NCI-H128 (cell line): ENCODE measurements around the gene TSC22D1.
A peak's percentile ranks its signal among the peaks of the same experiment; 100 is the strongest.
"Not testable (repeated sequence)": the region's sequence is repeated elsewhere in the genome, so short reads cannot be mapped to it uniquely, and the experiment has no call there.

ENCODE experiments used
- DNase-seq: peaks from one replicate; lab custom pipeline; 2025; ENCODE audit not compliant: unreplicated experiment; lab: John Stamatoyannopoulos, UW

Gene TSC22D1

DNA sequence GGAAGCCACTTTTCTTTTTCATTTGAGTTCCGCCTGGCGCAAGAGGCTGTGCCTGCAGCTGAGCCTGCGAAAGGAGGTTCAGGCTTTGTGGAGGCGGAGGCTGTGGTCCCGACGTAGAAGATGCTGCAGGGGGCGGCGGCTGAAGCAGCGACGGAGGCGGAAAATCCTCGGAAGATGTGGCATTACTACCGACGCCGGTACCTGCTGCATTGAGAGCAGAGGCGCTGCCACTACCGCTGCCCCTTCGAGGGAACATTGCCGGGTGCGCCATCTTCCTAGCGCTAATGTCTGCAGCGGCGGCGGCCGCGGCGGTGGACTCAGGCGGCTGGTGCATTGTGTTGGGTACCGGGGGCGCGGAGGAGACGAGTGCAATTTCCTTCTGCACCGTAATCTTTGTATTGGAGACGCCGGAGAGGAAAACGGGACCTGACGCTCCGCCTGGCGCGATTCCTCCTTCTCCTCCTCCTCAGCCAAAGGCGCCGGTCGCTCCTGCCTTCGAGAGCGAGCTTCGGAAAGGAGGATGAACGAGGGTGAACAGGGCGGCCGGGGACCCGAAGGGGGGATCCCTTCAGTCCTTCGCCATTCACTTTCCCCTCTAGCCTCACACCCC, at the start of gene TSC22D1:
TSS of gene TSC22D1 (minus strand) at position 590 of the 610 bp plus-strand sequence. CDS start at position 334, 256 bp downstream.
- peak; percentile 18 for DNase-seq

DNA sequence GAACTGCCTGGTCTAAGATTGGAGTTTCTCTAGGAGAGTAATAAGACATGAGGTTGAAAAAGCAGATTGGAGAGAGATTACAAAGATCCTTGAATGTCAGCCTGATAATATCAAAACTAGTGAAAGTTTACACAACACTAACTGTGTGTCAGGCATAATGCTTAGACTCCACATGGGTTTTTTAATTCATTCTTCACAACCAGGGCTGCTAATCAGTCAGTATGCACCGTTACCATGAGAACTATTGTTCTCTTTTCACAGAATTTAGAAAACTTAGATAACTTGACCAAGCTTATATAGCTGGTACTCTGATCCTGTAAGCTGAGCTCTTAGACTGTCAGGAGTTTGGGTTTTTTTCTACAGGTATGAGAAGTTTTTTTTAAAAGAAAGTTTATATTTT, 46.6 kb upstream of the TSC22D1 start:
- no peak for DNase-seq

DNA sequence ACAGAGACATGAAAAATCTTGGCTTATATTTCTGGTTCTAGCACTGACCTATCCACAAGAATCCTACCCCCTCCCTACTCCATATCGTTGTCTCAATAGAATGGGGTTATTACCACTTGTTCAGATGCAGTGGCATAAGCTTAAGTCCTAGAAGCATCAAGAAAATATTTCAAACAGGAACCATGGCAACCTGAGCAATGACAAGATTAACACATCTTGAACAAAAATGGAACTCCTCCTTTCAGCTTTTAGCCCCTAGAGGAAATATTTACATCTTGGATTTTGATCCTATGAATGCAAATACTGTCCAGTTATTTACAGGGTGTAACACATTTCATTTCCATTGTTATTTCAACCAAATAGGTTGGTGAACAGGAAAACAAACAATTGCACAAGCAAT, 46.1 kb upstream of the TSC22D1 start:
- no peak for DNase-seq

DNA sequence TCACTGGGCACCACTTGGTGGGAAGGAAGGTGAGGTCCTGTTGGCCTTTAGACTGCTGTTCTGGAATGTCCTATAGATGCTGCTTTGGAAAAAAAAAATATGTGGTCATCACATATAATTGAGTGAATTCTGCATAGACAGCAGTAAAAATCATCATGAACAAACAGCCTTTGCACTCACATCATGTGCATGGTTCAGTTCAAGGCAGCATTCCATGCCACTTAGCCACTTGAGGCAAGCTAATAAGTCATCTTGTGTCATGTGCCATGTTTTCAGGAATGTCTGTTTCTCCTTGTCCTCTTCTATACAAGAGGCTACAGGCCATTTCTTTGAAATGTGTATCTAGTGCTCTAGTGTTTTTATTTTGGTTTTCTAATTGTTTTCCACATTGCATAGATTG, 43.9 kb upstream of the TSC22D1 start:
- no peak for DNase-seq

DNA sequence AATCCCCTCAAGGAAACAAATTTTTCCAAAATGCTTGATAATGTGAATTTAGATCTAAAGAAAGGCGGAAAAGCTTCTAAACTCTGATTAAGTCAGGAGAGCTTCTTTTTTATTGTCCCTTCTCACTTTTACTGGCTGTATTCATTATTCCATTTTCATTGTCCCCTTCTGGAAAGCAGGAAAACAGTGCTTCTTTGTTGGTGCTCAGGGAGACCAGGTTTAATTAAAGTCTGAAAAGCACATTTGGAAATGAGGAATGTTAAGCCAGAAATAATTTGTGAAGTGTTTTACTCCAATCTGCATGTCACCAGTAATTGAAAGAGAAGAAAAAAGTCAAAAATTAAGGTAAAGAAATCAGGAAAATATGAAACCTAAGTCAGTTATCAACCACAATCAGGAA, 43.5 kb upstream of the TSC22D1 start:
- no peak for DNase-seq

DNA sequence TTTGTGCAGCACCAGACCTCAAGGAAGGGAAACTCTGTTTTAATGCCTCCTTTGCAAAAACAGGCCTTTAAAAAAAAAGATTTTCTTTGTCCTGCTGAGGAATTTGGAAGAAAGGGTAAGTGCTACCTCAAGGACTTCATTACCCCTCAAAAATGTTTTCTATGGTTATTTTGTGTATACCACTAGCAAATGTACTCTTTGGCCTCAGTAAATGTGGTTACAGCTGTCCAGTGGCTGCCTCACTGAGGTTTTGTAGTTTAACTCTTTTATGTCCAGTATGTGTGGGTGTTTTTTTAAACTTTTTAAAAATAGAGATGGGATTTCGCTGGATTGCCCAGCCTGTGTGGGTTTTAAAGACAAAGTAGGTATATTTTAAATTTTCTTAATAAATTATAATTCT, 42.2 kb upstream of the TSC22D1 start:
- DNase-seq = no peak

DNA sequence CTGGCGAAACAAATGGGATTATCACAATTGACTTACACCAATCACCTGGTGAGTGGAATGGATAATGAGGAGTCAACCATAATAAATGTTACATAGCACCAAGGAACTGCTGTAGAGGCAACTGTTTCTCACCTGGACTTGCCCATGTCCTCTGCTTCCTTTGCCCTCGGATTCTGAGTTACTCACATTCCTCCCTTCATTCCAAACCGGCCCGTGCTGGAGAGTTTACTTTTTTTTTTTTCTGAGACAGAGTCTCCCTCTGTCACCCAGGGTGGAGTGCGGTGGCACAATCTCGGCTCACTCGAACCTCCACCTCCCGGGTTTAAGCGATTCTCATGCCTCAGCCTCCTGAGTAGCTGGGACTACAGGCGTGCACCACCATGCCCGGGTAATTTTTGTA, 41.5 kb upstream of the TSC22D1 start:
- DNase-seq = no peak

DNA sequence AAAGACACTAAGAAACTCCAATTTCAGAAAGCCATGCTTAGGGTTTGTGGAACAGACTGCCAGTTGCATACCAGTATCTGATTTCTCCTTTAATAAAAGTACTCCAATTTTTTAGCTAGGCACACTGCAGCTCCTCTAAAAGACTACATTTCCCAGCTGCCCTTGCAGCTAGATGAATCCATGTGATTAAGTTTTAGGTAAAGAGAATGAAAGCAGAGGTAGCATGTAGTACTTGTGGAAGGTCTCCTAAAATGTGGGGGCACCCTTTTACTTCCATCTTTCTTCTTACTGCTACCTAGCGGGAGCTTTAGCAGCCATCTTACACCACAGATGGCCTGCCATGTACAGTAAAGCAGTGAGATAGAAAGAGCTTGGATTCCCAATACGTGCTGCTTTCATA, 33.0 kb upstream of the TSC22D1 start:
- DNase-seq = no peak

DNA sequence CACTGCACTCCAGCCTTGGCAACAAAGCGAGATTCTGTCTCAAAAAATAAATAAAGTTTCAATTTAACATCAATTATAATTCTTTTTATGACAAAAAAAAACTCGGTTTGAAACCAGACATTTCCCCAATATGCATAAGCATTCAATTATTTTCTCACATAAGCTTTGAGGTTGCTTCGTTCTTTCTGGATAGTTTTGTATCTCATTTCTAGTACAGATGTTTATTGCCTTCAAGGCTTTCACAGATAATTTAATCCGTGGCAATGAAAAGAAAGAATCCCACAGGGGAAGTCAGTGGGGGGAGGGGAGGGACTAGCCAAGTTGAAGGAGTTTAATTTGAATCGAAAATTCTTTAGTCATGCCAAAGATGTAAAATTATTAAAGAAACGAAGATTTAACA, 29.6 kb upstream of the TSC22D1 start:
- DNase-seq = no peak

DNA sequence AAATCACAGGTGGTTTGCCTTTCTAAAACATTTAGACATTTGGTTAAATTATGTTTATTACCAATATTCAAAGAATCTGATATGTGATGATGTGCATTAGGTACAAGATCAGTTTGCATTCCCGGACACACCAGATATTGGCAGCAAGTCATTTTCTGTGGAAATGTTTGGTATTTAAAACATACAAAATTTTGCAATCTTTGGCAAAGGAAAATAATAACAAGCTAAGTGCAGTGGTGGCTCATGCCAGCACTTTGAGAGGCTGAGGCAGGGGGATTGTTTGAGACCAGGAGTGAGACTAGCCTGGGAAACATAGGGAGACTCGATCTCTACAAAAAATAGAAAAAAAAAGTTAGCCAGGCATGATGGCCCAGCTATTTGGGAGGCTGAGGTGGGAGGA, 29.1 kb upstream of the TSC22D1 start:
- no peak for DNase-seq

DNA sequence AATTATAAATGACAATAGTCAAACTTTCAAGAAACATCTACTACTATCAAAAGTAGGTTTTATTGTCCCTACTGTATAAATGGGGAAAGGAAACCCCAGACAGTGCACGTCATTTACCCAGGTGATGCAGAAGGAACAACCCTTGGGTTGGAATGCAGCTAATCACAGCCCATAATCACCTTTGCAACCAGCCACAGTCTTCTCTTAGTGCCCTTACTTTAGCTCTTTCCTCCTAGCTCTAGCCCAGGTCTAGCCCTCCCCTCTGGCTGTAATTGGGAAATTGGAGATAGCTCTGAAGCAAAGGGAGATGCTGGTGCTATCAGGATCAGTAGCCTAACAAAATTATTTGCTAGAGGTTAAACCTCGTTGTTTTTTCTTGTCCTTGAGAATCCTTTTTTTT, 25.5 kb upstream of the TSC22D1 start:
- no peak for DNase-seq

DNA sequence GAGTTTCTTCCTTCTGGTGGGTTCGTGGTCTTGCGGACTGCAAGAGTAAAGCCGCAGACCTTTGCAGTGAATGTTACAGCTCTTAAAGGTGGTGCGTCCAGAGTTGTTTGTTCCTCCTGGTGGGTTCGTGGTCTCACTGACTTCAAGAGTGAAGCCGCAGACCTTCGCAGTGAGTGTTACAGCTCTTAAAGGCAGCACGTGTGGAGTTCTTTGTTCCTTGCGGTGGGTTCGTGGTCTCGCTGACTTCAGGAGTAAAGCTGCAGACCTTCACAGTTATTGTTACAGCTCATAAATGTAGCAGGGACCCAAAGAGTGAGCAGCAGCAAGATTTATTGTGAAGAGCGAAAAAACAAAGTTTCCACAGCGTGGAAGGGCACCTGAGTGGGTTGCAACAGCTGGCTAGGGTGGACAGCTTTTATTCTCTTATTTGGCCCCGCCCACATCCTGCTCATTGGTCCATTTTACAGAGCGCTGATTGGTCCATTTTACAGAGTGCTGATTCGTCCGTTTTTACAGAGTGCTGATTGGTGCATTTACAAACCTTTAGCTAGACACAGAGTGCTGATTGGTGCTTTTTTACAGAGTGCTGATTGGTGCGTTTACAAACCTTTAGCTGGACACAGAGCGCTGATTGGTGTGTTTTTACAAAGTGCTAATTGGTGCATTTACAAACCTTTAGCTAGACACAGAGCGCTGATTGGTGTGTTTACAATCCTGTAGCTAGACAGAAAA, 17.9 kb upstream of the TSC22D1 start:
- not testable (repeated sequence) for DNase-seq

DNA sequence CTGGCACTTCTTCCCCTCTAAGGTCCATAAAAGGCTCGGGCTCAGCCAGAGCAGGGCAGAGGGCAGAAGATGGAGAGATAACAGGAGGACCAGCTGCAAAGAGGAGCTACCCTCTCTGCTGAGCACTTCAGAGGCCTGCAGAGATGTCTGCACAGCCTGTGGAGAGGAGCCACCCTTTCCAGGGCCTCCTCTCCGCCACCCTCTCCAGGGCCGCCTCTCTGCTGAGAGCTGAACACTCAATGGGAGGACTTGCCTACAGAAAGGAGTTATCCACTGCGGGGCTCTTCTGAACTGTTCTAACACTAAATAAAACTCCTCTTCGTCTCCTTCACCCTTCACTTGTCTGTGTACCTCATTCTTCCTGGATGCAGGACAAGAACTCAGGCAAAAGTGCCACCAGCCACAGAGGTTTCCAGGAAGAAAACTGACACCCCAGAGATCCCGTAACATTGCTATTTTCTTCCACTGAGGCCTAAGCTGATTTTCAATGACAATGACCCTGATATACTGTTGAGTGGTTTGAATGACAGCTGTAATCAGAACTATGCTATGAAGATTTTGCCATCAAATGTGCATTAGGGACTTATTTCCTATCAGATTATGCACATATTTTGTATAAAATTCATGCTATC, 16.2 kb upstream of the TSC22D1 start:
- DNase-seq = no peak

DNA sequence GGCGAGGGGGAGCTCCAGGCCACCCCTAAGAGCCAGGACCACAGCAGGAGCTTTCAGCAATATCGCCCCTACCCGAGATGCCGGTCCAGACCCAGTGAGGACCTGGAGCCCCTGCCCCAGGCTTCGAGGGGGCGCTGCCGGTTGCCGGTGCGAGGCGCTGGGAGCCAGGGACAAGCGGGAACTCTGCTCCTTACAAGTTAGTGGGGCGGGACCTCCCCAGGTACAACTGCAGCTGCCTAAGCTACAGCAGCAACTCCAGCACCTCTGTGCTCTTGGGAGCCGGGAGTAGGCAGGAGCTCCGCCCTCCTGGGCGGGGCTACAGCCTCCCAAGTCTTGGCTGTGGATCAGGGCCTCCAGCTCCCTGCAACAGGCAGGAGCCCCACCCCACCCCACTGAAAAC, 15.2 kb upstream of the TSC22D1 start:
- DNase-seq = no peak

DNA sequence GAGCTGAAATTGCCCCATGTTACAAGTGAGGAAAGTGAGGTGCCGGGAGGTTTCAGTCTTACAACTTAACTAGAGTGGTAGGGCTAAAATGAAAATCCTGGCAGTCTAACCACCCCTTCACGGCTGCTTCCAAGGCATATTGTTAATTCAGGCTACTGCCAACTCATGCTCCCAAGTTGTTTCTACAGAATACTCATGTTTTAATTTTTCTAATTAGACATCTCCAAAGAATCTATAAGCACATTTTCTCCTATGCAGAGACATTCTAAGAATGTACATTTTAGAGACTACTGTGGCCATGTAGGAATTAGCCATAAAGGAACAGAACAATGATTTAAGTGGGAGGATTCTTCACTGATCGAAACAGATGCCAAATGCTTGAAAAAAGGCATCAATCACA, 7.0 kb upstream of the TSC22D1 start:
- DNase-seq = no peak

DNA sequence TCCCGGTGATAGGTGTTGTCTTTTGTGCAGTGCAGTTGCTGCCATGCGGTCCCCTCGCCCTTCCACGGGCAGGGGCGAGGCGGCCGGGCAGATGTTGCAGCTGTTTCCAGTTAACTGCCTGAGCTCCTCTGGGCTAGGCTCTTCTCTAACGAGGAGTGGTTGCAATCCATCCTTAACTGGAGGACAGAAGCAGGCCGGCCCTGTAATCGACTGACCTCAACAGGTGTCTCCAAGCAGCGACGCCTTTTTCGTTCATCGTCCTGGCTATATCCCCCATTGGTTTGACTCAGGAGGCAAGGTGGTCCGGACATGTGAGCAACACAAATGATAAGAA, 1.9 kb upstream of the TSC22D1 start:
- no peak for DNase-seq

DNA sequence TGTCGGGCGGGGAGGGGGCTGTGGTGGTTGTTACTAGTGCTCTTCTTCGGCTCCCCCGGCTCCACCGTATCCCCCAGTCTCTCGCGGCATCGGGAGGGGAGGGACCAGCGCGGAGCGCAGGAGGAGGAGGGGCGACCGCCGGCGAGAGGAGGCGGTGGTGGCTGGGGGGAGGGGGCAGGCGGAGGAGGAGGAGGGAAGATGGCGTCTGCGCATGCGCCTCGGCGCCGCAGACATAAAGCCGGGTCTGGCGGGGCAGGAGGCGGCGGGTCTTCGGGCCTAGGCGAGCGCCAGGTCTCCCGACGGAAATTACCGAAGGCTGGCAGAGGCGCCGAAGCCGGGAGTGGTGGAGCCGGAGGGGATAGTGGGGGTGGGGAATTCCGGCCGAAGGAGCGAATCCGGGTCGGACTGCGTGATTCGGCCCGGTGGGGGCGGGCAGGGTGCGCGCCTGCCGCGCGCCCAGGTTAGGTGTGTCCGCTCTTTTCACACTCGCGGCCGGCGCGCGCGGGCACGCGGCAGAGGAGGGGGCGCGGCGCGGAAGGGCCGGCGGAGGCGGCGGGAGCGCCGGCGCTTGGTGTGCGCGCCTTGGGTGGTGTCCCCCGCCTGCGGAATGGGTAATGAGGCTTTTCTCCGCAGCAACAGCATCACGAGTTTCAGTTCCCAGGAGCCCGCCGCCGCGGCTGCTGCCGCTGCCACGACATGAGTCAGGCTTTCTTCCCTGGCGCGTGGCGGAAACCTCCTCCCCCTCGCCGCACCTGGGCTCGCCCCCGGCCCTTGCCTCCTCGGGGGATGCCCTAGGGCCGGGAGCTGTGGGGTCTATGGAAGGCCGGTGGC, 1.3 kb upstream of the TSC22D1 start:
- DNase-seq = peak; percentile 90

DNA sequence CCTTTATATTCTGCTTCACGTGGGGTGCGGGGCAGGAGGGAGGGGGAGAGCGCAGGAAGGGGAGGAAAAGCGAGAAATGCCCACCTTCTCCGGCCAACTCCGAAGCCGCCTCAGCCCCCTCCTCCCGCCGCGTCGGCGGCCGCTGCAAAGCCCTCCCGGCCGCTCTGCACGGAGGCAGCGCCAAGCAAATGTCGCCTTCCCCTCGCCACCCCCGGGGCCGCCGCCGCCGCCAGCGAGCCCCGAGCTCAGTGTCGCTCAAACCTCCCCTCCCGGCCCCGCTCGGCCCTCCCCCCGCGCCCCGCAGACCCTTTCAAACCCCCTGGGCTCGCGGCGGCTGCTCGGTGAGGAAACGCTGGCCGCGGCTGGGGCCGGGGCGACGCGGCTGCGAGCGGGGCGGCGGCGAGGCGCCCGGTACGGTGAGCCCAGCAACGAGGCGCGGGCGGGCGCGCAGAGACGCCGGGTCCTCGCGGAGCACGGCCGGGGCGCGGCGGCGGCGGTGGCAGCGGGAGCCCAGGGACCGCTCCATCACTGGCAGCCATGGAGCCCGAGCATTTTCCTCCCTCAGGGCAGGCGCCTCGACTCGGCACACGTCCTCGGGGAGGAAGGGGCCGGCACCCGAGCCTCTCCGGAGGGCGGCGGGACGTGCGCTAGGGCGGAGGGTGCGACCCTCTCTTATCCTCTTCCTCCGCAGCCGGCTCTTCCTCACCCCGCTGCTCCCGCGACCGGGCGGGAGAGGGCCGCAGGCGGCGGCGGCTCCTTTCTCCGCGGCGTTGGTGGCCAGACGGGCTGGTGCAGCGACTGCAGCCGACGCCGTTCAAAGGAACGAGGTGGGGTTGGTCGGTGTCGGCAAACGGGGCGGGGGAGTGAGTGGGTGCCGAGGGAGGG, 463 bp upstream of the TSC22D1 start:
- DNase-seq = no peak

DNA sequence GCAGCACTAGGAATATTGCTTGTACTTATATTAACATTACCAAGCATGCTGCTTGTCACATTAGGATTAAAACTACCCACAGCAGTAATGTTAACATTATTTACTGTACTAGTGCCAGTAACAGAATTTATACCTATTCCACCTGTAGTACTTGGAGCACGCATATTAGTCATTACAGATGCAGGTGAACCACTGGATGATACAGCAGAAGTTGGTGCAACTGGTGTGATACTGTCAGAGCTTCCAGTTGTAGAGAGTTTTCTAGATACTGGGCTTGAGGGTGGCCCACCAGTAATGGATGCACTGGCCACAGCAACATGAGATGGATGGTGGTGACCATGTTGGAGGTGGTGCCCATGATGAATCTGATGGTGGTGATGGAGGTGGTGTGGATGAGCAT, 1.1 kb downstream of the TSC22D1 start:
- no peak for DNase-seq

DNA sequence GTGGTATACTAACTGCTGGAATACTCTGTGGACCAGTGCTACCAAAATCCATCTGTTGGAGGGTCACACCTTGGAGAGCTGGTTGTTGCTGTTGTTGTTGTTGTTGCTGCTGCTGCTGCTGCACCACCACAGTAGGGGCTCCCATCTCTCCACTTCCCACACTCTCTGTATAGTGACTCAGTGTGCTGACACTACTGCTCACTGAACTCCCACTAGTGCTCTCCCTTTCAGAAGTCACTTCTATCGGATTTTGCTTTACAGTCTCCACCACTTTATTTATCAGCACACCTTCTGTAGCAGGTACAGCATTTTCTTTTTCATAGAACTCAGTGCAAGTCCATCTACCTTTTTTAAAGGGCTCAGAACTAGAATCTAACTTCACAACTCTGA, 1.7 kb downstream of the TSC22D1 start:
- DNase-seq = no peak
